Measurements from ENCODE around the gene AKAP6. TPM values are rescaled to one million over a fixed set of nuclear protein-coding genes. Genes with fewer than 3 reads are reported as not detected.
"Not testable (repeated sequence)": the region's sequence is repeated elsewhere in the genome, so short reads cannot be mapped to it uniquely, and the experiment has no call there.

Gene AKAP6
- total RNA-seq, 1 experiment from 2014 or later = 2.6 TPM

GRCh38 chr14:32384464-32384863 lies 55.4 kb downstream of the AKAP6 start:
- DNase-seq (ENCODE audit: low read depth, low spot score) = no peak
- in situ Hi-C loops (cut with HindIII; ENCODE audit: low pct_unique_long_range_greater_than_20kb, low sequenced_read_pairs) = no loop called here

GRCh38 chr14:32387295-32387694 lies 58.2 kb downstream of the AKAP6 start:
- DNase-seq (ENCODE audit: low read depth, low spot score); in situ Hi-C loops (cut with HindIII; ENCODE audit: low pct_unique_long_range_greater_than_20kb, low sequenced_read_pairs): not testable (repeated sequence)

GRCh38 chr14:32393119-32393518 lies 64.0 kb downstream of the AKAP6 start:
- no peak for DNase-seq (ENCODE audit: low read depth, low spot score)
- in situ Hi-C loops (cut with HindIII; ENCODE audit: low pct_unique_long_range_greater_than_20kb, low sequenced_read_pairs) = no loop called here

DNA sequence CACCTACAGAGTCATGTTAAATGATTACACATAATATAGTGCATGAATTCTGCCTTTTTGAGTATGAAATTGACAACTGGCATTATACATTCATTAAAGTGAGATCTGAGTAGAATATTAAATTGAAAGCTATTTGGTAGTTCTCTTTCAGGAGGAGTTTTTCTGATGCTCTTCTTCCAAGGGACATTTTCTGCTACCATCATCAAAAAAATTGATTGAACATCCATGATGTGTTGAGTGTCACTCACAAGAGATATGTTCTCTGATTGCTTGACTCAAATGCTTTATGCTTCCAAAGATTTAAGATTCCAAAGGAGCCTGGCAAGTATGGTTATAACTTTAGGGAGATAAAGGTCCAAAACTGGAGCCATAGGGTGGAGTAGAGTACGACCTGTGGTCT lies 64.9 kb downstream of the AKAP6 start:
- in situ Hi-C loops (cut with HindIII; ENCODE audit: low pct_unique_long_range_greater_than_20kb, low sequenced_read_pairs) = no loop called here
- DNase-seq (ENCODE audit: low read depth, low spot score) = no peak

- in situ Hi-C loops (cut with HindIII; ENCODE audit: low pct_unique_long_range_greater_than_20kb, low sequenced_read_pairs) = no loop called here
- DNase-seq (ENCODE audit: low read depth, low spot score) = no peak
These were observed 67.8 kb downstream of the AKAP6 start for GRCh38 chr14:32396885-32397284.

DNA sequence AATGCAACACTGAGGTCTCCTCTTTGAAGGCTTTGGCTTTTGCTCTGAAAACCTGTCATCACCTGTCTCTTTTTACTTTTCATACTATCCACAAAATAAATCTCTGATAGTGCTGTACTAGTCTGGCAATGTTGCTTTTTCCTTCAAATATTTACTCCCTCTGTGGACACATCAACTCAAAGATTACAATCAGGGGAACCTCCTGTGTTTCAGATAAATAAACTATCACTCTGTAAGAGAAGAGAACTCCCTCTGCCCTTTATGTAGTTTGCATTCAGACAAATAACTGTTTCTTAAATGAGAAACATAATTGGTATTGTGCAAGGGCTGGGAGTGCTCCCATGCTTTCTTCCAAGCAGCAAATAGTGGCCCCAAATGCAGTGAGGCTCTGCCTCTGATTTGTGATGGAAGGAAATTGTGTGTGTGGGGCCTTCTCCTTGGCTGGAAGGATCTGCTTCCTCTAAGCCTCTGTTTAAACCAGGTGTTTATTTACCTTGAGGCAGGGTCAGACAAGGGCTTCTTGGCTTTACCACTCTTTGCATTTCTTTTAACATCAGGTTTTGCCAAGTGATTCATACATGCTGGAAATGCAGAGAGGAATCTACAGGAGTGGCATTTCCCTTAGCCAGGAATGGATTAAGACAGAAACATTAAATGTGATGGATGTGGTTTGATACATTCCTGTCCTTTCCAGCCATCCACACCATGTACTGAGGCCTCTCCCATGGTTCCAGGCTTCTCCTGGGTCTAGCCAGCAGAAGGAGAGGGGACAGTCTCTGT lies 69.0 kb downstream of the AKAP6 start:
- no peak for DNase-seq (ENCODE audit: low read depth, low spot score)
- in situ Hi-C loops (cut with HindIII; ENCODE audit: low pct_unique_long_range_greater_than_20kb, low sequenced_read_pairs) = no loop called here

- no peak for DNase-seq (ENCODE audit: low read depth, low spot score)
- in situ Hi-C loops (cut with HindIII; ENCODE audit: low pct_unique_long_range_greater_than_20kb, low sequenced_read_pairs) = no loop called here
These were observed 70.8 kb downstream of the AKAP6 start for GRCh38 chr14:32399920-32400319.

DNA sequence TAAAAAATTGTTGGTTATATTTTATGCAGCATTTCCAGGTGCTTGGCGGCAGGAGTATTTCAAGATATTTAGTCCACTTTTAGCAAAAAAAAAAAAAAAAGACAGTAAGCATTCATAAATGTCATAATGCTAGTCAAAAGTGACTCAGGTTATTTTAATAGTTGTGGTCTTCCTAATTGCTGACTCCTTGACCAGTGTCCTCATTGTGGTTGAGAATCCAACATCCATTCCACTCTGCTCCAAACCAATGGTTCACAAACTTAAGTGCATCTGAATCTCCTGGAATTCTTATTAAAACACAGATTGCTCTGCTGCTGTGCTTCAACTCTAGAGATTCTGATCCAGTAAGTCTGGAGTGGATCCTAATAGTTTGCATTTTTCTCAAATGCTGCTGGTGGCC lies 71.4 kb downstream of the AKAP6 start:
- in situ Hi-C loops (cut with HindIII; ENCODE audit: low pct_unique_long_range_greater_than_20kb, low sequenced_read_pairs) = no loop called here
- DNase-seq (ENCODE audit: low read depth, low spot score) = no peak

GRCh38 chr14:32403021-32403420 lies 73.9 kb downstream of the AKAP6 start:
- no peak for DNase-seq (ENCODE audit: low read depth, low spot score)
- in situ Hi-C loops (cut with HindIII; ENCODE audit: low pct_unique_long_range_greater_than_20kb, low sequenced_read_pairs) = no loop called here

DNA sequence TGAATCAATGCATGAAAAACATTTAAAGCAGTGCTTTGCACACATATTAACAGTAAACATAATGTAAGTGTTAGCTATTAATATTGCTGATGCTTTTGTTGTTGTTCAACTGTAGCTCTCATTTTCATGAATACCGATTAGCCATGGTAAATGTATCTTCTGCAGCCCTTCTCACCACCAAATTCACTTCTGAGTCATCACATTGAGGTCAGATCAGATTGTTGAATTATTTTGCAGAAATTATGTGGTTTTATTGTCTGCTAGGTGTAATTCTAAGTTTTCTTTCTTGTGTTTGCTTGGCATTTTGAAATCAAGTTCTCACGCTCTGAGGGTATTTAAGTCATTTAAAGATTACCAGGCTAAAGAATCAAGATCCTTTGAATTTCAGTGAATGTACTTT lies 74.6 kb downstream of the AKAP6 start:
- DNase-seq (ENCODE audit: low read depth, low spot score) = no peak
- in situ Hi-C loops (cut with HindIII; ENCODE audit: low pct_unique_long_range_greater_than_20kb, low sequenced_read_pairs) = no loop called here

GRCh38 chr14:32404784-32405573 lies 75.9 kb downstream of the AKAP6 start:
- in situ Hi-C loops (cut with HindIII; ENCODE audit: low pct_unique_long_range_greater_than_20kb, low sequenced_read_pairs) = no loop called here
- no peak for DNase-seq (ENCODE audit: low read depth, low spot score)

DNA sequence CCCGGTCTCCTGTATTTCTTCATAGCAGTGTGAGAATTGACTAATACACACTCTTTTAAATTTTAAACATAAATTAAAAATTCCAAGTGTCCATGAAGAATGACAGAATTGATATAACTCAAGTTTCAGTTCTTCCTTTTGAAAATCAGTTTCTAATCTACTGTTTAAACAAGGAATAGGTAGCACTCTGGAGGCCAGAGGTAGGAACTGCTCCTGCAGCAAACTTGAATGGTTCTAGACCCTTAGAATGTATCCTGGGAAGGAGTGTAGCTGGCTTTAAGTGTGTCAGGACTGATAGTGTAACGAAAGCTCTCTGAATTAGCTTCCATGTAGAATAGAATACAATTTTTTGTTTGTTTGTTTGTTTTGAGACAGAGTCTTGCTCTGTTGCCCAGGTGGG lies 76.8 kb downstream of the AKAP6 start:
- in situ Hi-C loops (cut with HindIII; ENCODE audit: low pct_unique_long_range_greater_than_20kb, low sequenced_read_pairs) = no loop called here
- peak; percentile 10 for DNase-seq (ENCODE audit: low read depth, low spot score)

DNA sequence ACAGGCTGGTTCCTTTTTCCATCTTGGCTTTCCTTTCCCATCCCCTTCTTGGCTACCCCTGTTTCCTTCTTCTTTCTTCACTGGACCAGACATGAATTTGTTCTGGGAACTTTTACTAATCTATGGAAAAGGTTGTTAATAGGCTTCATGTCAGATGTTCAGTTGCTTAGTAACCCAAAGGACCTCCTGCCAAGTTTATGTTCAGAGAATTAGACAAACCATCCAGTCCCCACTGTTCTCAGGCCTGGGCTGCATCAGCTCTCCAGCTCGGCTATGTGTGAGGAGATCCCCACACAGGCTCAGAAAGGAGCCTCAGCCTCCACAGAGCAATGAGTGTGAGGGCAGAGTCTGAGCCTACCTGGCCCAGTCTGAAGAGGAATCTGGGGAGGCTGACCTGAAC lies 78.0 kb downstream of the AKAP6 start:
- DNase-seq (ENCODE audit: low read depth, low spot score) = no peak
- in situ Hi-C loops (cut with HindIII; ENCODE audit: low pct_unique_long_range_greater_than_20kb, low sequenced_read_pairs) = no loop called here

- in situ Hi-C loops (cut with HindIII; ENCODE audit: low pct_unique_long_range_greater_than_20kb, low sequenced_read_pairs) = no loop called here
- no peak for DNase-seq (ENCODE audit: low read depth, low spot score)
These were observed 78.9 kb downstream of the AKAP6 start for GRCh38 chr14:32408018-32408417.

- in situ Hi-C loops (cut with HindIII; ENCODE audit: low pct_unique_long_range_greater_than_20kb, low sequenced_read_pairs) = no loop called here
- DNase-seq (ENCODE audit: low read depth, low spot score) = no peak
These were observed 83.0 kb downstream of the AKAP6 start for GRCh38 chr14:32412103-32412502.

- in situ Hi-C loops (cut with HindIII; ENCODE audit: low pct_unique_long_range_greater_than_20kb, low sequenced_read_pairs) = no loop called here
- DNase-seq (ENCODE audit: low read depth, low spot score) = no peak
These were observed 83.4 kb downstream of the AKAP6 start for GRCh38 chr14:32412532-32412931.

DNA sequence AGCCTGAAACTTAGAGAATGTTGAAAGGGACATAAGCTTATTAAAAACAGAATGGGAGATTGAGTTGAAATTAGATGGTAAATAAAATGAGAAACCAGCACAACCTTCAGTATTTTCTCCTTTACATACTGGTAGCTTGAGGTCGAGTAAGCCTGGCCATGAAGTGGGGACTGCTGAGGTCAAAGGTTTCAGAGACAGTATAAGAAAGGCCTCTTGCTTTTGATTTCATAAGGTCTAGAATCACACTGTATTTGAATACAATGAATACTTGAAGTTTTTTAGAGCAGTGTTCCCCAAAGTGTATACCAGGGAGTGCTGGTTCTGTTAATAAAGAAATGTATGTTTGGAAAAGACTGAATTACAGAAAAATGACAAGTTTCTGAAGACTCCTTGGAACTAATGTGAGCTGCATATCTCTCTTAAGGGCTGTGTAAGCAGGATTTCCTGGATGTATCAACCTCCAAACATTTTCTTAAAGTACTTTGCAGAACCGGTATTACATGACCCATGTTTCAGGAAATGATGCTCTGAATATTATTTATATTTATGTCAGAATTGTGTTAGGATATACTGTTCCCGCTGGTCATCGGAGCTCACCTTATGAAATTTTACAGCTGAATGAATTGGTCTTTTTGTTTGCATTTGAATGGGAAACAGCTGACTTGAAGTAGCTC lies 85.0 kb downstream of the AKAP6 start:
- in situ Hi-C loops (cut with HindIII; ENCODE audit: low pct_unique_long_range_greater_than_20kb, low sequenced_read_pairs) = no loop called here
- DNase-seq (ENCODE audit: low read depth, low spot score) = peak; percentile 31

GRCh38 chr14:32414808-32415255 lies 85.7 kb downstream of the AKAP6 start:
- in situ Hi-C loops (cut with HindIII; ENCODE audit: low pct_unique_long_range_greater_than_20kb, low sequenced_read_pairs) = no loop called here
- DNase-seq (ENCODE audit: low read depth, low spot score) = peak; percentile 15
